GM21529 (cell line): ENCODE measurements around the gene FBXL5.

Source experiments
- ATAC-seq: cut with Tn5 transposase; IDR thresholded peaks from one replicate; pipeline ENCODE4 v1.9.1; 2021; ENCODE audit not compliant: unreplicated experiment

Gene FBXL5, protein sequence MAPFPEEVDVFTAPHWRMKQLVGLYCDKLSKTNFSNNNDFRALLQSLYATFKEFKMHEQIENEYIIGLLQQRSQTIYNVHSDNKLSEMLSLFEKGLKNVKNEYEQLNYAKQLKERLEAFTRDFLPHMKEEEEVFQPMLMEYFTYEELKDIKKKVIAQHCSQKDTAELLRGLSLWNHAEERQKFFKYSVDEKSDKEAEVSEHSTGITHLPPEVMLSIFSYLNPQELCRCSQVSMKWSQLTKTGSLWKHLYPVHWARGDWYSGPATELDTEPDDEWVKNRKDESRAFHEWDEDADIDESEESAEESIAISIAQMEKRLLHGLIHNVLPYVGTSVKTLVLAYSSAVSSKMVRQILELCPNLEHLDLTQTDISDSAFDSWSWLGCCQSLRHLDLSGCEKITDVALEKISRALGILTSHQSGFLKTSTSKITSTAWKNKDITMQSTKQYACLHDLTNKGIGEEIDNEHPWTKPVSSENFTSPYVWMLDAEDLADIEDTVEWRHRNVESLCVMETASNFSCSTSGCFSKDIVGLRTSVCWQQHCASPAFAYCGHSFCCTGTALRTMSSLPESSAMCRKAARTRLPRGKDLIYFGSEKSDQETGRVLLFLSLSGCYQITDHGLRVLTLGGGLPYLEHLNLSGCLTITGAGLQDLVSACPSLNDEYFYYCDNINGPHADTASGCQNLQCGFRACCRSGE

DNA sequence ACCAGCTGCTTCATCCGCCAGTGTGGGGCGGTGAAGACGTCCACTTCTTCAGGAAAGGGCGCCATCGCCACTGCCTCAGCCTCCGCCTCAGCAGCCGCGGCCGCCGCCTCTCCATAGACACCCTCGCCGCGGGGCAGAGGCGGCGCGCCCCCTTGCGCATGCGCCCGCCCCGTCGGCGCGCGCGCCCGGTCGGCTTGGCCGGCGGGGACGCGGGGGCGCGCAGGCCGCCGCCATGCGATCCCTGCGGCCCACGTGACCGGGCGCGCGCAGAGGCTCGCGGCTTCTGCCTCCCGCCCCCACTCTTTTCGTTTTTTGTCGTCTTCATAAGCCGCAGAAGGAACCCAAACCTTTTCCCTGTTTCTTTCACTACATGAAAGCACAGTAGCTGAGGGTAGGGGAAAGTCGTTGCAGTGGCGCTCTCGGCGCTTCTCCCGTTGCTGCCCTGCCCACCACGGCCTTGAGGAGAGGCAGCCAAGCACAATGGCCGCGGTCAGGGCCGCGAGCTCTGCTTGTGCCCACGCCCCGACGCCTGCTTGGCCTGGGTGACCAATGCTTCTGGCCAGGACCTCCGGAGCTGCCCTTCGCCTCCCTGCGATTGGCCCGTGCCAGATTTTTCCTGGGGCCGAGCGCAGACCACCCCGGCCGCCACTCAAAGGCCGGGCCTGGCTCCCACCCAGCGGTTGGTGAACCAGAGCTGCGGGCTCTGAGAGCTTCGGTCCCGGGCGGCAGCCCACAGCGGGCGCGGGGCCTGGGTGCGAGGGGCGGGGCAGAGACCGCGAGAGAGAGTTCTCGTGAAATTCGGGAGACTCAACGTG is at the start of gene FBXL5:
Gene FBXL5, minus strand, starts transcription at position 135 of the 815 bp plus-strand sequence. Its CDS starts 70 bp downstream, at position 65.
- peak; percentile 68 for ATAC-seq

DNA sequence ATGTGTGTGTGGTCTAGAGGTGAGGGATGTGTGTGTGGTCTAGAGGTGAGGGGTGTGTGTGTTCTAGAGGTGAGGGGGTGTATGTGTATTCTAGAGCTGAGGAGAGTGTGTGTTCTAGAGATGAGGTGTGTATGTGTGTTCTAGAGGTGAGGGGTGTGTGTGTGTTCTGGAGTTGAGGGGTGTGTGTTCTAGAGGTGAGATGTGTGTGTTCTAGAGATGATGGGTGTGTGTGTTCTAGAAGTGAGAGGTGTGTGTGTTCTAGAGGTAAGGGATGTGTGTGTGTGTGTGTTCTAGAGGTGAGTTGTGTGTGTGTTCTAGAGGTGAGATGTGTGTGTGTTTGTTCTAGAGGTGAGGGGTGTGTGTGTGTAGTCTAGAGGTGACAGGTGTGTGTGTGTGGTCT is 49.0 kb upstream of the FBXL5 start:
- no peak for ATAC-seq

DNA sequence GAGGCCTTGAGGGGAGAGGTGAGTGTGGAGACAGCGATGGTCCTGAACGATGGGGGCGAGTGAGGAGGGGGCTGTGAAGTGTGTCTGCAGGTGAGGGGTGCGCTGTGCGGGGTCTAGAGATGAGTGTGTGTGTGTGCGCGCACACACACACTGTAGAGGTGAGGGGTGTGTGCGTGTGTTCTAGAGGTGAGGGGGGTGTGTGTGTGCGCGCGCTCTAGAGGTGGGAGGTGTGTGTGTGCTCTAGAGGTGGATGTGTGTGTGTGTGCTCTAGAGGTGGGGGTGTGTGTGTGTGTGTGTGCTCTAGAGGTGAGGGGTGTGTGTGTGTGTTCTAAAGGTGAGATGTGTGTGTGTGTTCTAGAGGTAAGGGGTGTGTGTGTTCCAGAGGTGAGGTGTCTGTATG is 48.3 kb upstream of the FBXL5 start:
- no peak for ATAC-seq

DNA sequence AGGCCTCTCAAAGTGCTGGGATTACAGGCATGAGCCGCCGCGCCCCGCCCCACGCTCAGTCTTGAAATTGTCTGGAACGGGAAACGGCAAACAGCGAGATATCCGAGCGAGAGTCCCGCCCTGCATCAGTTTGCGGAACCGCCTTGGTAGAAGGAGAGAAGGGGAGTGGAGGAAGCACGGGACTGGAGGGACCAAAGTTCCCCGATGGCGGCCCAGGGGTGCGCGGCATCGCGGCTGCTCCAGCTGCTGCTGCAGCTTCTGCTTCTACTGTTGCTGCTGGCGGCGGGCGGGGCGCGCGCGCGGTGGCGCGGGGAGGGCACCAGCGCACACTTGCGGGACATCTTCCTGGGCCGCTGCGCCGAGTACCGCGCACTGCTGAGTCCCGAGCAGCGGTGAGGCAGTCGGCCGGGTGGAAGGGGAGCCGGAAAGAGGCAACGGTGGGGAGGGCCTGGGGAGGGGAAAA is 47.8 kb upstream of the FBXL5 start, which contains the start of gene BST1:
Gene BST1, plus strand, starts transcription at position 125 of the 463 bp plus-strand sequence. Its CDS starts 80 bp downstream, at position 205.
- peak; percentile 75 for ATAC-seq

DNA sequence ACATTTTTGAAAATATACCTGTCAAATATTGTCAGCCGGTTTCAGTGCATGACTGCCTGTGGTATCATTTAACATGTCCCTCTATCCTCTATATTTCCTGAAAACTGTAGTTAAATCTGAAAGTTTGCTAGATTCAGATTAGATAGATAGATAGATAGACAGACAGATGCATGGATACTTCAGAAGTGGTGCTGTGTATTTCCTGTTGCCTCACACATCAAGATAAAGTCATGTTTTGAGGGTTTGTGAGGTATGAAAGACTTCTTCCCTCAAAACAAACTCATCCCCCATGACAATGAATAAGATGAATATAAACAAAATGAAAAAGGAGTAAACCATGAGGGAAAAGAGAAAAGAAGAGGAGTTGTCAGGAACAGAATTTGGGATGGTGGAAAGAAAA is 41.7 kb upstream of the FBXL5 start:
- ATAC-seq: no peak

DNA sequence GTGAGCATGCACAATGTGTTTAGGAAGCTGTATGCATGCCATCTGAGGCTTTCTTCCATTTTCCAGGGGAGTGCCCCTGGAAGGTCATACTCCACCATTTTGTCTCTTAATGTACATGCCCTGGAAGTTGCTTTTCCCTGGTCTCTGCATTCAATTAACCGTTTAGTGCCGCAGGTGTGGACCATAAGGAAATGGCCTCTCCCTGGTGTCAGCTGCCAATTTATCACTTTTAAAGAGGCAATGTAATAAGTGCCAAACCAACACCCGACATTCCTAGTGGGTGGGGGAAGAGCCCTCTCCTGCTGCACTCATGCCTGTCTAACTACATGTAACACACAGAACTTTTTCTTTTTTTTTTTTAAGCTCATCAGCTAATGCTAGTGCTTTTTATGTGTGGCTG is 40.6 kb upstream of the FBXL5 start:
- no peak for ATAC-seq

DNA sequence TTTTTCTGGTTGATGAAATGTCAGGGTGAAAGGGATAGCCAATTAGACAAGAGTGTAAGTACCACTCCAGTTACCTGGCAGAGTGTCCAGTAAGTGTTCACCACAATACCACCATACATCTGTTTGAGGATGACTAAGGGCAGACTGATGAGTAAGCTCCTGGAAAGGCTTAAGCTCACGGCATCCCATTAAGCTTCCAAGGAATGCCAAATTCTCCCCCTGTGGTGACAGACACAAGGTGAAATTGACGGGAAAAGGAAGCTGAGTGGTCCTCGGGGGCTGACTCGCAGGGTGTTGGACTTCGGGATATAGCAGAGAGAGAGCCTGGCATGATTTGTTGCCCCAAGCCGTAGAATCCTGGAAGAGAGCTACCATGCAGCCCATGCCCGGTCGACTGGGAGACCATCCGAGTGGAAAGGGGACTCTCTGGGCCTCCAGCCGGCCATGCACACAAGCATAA is 40.1 kb upstream of the FBXL5 start:
- no peak for ATAC-seq

DNA sequence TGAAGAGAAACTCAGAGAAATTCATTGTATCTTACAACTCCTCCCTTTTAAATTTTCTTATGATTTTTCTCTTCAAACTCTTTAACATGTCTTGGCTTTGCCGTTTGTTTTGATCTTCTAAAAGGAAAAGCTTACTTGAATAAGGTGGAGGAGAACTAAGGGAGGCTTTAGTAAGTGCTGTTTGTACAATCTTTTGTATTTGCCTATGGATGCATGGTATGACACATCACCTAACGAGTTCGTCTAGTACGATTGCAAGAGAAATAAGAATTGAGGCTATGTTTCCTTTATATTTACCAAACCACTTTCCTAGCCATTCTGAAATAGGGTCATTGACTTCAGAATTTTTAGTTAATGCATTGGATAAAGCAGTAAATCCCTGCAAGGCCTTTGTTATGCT is 39.3 kb upstream of the FBXL5 start:
- ATAC-seq: no peak

DNA sequence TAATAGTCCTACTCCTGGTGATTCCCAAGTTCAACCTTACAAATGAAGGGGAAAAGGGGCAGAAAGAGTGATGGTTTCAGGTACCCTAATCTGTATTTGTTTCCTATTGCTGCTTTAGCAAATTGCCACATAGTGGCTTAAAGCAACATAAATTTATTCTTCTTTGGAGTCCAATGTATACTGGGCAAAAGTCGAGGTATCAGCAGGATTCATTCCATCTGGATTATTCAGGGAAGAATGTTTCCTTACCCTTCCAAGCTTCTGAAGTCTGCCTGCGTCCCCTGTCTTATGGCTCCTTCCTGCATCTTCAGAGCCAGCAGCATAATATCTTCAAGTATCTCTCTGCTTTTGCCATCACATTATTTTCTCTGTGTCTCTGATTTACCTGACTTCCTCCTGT is 37.4 kb upstream of the FBXL5 start:
- no peak for ATAC-seq

DNA sequence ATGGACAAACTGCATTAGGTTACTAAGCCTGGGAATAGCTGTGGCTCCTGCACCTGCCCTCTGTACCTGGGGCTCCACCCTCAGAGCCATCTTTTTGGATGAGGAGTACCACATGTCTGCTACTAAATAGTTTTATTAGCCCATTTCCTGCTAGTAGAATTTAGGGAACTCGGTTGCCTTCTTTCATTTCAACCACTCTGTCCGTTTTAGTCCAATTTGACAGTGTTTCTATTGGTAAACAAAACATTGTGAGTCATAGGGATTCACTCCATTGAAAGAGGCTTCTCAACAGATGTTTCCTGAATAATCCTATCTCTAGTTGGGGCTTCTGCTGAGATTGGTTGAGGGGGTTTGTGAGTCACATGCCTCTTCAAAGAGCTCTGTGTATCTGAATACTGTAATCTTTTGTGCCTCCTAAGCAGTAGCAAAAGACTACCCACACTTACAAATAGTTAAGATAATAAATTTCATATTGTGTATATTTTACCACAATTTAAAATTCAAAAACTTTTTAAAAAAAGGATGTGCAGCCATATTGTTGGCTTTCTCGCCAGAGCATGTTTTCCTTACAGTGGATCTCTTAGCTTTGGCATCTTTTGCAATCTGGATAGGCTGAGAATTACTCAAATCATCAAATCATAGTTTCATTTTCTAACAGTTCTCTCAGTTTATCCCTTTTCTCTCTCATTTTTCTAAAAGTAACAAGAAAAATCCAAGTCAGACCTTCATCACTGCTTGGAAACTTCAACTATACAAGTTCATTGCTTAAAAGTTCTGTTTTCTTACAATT is 36.4 kb upstream of the FBXL5 start:
- no peak for ATAC-seq

DNA sequence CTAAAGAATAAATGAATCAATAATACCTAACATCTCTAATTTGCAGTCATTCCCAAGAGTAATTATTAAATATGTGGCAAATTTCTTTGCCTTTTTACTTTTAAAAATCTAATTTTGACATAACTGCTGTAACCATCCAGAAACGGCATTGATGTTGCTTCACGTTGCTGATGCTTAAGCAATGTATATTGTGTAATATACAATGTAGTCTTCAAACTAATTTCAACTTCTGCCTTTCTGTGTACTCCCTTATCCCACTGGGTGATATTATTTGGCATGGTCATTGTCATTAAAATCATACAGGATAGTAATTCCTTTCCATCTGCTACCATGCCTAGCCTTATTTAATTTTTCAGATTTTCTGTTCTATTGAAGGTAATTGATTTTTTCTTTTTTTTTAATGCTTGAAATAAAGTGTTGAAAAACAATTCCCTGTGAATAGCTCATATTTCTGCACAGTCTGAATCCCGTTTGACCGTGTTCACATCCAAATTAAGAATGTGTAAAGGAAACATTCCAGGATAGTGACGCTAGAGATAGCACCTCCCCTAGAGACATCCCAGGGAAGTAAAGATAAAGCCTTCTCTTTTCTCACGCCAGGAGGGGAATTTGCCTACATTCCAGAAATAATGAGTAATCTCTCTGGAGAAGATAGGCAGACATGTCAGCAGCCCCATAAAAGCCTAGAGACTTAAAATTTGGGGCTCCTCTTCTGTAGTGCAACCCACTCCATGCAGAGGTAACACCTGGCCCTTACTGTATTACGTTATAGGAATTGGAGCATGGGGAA is 35.1 kb upstream of the FBXL5 start:
- no peak for ATAC-seq

DNA sequence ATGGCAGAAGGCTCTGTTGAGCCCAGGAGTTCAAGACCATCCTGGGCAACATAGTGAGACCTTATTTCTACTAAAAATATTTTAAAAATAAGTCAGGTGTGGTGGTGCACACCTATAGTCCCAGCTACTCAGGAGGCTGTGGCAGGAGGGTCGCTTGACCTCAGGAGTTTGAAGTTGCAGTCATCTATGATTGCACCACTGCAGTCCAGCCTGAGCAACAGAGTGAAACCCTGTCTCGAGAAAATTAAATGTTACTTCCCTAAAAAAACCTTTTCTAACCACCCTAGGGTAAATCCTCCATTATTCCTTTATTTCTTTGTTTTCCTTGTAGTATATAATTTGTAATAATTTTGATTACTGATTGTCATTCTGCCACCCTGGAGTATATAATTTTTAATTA is 34.4 kb upstream of the FBXL5 start:
- no peak for ATAC-seq

DNA sequence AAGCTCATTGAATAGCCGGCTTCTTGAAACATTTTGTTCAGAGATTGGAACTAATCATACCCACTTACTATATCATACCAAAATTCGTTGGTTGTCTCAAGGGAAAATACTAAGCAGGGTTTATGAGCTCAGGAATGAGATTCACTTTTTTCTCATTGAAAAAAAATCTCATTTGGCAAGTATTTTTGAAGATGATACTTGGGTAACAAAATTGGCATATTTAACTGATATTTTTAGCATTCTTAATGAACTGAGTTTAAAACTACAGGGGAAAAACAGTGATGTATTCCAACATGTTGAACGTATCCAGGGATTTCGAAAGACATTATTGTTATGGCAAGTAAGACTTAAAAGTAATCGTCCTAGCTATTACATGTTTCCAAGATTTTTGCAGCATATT is 32.9 kb upstream of the FBXL5 start:
- ATAC-seq: no peak

DNA sequence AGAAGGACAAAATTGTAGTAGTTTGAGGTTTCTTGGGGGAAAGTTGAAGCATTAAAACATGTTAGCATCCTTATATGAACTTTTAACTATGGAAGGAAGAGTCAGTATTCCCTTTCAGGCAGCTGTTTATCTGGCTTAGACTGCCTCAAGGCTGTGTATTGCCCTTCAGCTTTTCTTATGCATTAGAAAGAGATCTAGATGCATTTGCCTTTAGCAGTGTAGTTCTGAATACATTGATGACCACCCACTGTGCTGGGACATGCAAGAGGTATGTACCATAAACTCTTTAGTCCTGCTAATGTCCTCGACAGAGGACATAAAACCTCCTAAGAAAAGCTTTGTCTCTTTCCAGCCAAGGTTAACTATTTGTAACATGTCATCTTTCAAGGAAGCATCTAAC is 29.3 kb upstream of the FBXL5 start:
- no peak for ATAC-seq

DNA sequence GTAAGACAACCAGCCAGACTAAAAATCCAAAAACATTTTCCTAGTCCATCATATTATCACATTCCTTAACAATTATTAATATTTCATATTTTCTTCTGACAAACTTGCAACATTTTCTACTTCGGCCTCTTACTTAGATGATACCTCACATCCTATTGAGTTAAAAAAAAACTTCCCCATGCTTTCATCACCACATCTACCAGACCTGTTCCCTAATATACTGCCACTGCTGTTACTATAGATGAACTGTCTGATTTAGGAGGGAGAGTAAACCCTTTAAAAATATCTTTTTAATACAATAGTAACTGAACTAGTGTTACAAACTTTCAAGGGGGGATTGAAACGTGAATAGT is 28.0 kb upstream of the FBXL5 start:
- ATAC-seq: no peak

DNA sequence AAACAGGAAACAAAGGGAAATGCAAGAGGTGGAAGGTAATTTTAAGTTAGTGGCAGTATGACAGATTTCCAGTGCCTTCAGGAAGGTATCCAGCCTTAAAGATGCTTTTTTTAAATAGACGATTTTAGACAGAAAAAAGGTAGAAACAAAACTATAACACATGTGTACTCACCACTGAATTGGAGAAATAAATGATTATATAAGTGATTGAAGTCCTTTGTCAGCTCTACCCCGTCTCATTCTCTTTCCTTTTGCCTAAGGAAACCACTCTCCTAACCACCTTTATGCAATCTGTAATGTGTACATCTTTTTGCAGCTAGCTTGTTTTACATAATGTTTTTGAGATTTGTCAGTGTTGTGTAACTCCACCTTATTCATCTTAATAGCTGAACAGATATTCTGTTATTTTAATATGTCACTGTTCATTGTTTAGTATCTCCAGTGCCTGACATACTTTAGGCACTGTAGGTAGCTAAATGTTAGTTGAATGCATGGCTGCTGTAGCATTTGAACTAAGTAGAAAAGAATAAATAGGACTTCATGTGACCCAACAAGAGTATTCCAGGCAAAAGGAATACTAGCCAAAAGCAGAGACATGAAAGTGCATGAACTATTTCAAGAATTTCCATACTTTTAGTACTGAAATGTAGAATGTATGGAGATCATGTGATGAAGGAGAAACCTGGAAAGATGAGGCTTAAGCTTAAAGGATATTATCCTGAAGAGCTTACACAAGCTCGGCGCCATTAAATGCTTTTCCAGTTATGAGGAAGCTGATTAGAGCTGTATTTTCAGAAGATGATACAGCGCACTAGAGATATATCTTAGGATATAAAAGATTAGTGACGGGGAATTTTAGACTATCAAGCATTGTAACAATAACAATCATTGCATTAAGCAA is 27.3 kb upstream of the FBXL5 start:
- ATAC-seq: peak; percentile 5

DNA sequence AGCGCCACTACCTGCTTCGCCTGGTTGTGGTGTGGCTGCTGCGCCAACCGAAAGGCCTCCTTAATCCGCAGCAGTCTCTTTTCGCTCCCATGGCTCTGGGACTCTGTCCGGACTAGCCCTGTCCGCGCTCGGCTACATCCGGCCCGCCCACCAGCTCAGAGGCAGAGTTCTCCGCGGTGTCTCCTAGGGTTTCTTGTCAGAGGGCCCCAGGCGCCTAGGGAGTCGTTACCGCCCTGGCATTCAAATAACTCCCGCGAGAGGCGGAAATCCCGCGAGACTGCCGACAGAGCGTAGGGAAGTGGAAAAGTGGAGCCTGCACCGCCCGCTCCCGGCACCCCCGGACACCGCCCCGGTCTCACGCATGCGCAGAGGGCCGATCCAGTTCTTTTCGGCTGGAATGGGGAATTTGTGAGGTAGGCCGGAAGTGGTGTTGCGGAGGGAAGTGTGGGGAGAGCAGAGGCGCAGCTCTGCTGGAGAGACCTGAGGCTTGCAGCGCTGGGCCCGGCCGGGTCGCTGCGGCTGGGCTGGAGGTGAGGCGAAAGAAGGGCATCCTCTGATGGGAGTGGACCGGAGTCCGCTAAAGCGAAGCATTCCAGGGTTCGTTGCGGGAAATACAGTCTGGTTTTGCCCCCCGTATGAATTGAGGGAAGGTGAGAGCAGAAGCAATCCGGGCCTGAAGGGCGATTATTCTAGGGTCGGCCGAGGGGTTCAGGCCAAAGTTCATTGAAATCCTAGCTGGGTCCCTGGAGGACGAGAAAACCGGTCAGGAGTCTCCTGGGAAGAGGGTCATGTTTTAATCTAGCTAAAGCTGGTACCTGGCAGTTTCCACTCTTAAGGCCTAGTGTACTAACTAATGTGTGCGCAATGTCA is 26.4 kb upstream of the FBXL5 start, which contains the start of gene FAM200B:
Gene FAM200B, plus strand, starts transcription at position 456 of the 870 bp plus-strand sequence. CDS start 5,151 bp downstream, outside the sequence.
- ATAC-seq: peak; percentile 91

DNA sequence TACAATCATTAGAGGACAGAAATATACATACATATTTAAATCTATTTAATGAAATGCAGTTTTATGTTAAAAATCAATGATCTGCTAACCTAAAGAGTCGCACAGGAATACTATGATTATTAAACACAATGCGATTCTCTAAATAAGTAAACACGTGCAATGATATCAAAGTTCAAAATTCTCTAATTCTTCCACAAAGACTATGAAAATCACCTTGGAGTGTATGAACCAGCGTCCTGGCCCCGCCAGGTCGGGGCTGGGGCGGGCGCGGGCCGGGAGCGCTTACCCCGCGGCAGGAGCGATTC is 25.9 kb upstream of the FBXL5 start:
- no peak for ATAC-seq
